Astrocyte (in vitro differentiated cells and primary cell): Measurements from ENCODE around the gene CACHD1. TPM values are rescaled to one million over a fixed set of nuclear protein-coding genes. Genes with fewer than 3 reads are reported as not detected.

Source experiments
- DNase-seq: peaks from one replicate; pipeline ENCODE4 v3.0.0-alpha.2; 2010; ENCODE audit warnings: low read depth
- FAIRE-seq: peaks from 2 replicates; lab custom pipeline; 2011; peaks lifted over from hg19 to GRCh38; lab: Jason Lieb, UNC
- H2AFZ ChIP-seq: 2 replicates; pipeline ENCODE4 v1.6.0; 2012; ENCODE audit warnings: low read depth, low read length, inconsistent platforms
- H3K27ac ChIP-seq: 2 replicates; pipeline ENCODE4 v1.5.1; 2011; ENCODE audit warnings: low read depth, low read length, inconsistent platforms
- H3K27me3 ChIP-seq: 2 replicates; pipeline ENCODE4 v1.6.0; 2011; ENCODE audit warnings: low read length, inconsistent platforms; ENCODE audit not compliant: insufficient read depth
- H3K36me3 ChIP-seq: 2 replicates; pipeline ENCODE4 v1.5.1; 2011; ENCODE audit warnings: low read length, inconsistent platforms; ENCODE audit not compliant: insufficient read depth
- H3K4me1 ChIP-seq: 2 replicates; pipeline ENCODE4 v1.5.1; 2011; ENCODE audit warnings: low read length, inconsistent platforms; ENCODE audit not compliant: insufficient read depth
- H3K4me2 ChIP-seq: 2 replicates; pipeline ENCODE4 v1.6.0; 2012; ENCODE audit warnings: low read length, inconsistent platforms
- H3K4me3 ChIP-seq: 2 replicates; pipeline ENCODE4 v1.5.1; 2011; ENCODE audit warnings: low read depth, mild to moderate bottlenecking, low read length, inconsistent platforms; ENCODE audit not compliant: insufficient read depth
- H3K79me2 ChIP-seq: 2 replicates; pipeline ENCODE4 v1.6.0; 2012; ENCODE audit warnings: mild to moderate bottlenecking, low read length, inconsistent platforms; ENCODE audit not compliant: insufficient read depth
- H3K9ac ChIP-seq: 2 replicates; pipeline ENCODE4 v1.6.0; 2012; ENCODE audit warnings: mild to moderate bottlenecking, low read length, inconsistent platforms
- H3K9me3 ChIP-seq: 2 replicates; pipeline ENCODE4 v1.5.1; 2012; ENCODE audit warnings: low read depth, mild to moderate bottlenecking, low read length, inconsistent platforms; ENCODE audit not compliant: insufficient read depth
- H4K20me1 ChIP-seq: 2 replicates; pipeline ENCODE4 v1.6.0; 2012; ENCODE audit warnings: low read length, inconsistent platforms; ENCODE audit not compliant: insufficient read depth
- H3K27ac Mint-ChIP-seq: one replicate; pipeline ENCODE4 v1.8.0; 2021; ENCODE audit warnings: mild to moderate bottlenecking, mixed read lengths; ENCODE audit not compliant: unreplicated experiment
- H3K27me3 Mint-ChIP-seq: one replicate; pipeline ENCODE4 v1.8.0; 2021; ENCODE audit warnings: low read depth, mixed read lengths; ENCODE audit not compliant: unreplicated experiment
- H3K36me3 Mint-ChIP-seq: one replicate; pipeline ENCODE4 v1.8.0; 2021; ENCODE audit warnings: low read depth, mixed read lengths; ENCODE audit not compliant: unreplicated experiment
- H3K4me1 Mint-ChIP-seq: one replicate; pipeline ENCODE4 v1.8.0; 2021; ENCODE audit warnings: low read depth, mixed read lengths; ENCODE audit not compliant: unreplicated experiment
- H3K4me3 Mint-ChIP-seq: one replicate; pipeline ENCODE4 v1.8.0; 2021; ENCODE audit warnings: mild to moderate bottlenecking, moderate library complexity, mixed read lengths; ENCODE audit not compliant: unreplicated experiment
- H3K9me3 Mint-ChIP-seq: one replicate; pipeline ENCODE4 v1.8.0; 2021; ENCODE audit warnings: mild to moderate bottlenecking, mixed read lengths; ENCODE audit not compliant: unreplicated experiment
- CTCF ChIP-seq: IDR thresholded peaks from 2 replicates; pipeline ENCODE4 v1.5.1; 2011; ENCODE audit warnings: low read depth, mild to moderate bottlenecking, inconsistent platforms, low read length, moderate library complexity; ENCODE audit not compliant: insufficient read depth
- EZH2 ChIP-seq: IDR thresholded peaks from 2 replicates; pipeline ENCODE4 v1.6.1; 2012; ENCODE audit warnings: mild to moderate bottlenecking, low read length, inconsistent platforms; ENCODE audit not compliant: insufficient read depth
- total RNA-seq: library from RNA; stranded (reverse); gene quantifications from 2 replicates; pipeline ENCODE4 v1.2.1, GENCODE V29; 2021

CACHD1 gene
- total RNA-seq, 1 donor from 2014 or later: 21.2 TPM

DNA sequence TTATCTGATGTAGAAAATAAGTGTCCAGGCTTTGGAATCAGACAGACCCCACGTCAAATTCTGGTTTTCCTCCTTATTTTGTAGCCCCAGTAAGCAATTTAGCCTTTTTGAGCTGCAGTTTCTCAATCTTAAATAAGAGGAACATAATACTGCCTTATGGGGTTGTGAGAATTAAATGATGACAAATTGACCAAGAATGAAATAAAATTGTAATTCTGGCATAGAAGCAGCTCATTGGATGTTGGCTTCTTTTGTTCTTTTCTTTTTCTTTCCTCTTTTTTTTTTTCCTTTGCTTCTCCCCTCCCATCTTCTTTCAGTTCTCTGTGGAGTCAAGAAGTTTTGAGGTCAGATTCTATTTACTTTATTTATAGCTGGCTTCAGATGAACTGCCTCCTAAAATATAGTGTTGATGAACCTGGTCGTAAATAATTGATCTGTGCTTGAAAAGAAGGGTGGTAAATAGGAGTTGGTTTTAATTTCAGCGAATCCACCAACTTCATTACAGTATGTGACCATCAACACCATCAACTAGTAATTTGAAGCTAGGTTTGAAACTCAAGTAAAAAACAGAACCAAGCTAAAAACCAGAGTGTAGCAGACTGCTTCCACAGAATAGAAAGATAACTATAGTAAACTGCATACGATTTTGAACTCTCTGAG, 81.1 kb downstream of the CACHD1 start:
- no peak overlapping the region for H2AFZ ChIP-seq
- Mint-ChIP-seq H3K27ac (no peak overlapping the region), H3K27me3 (no peaks in the 10 kb centered on the region), H3K9me3 (no peaks in the 10 kb centered on the region), H3K4me3 (no peak overlapping the region), H3K4me1 (peaks cover 6% of the 10 kb centered on the region), H3K36me3 (peaks cover 2% of the 10 kb centered on the region)
- H4K20me1 ChIP-seq: peaks cover 4% of the 10 kb centered on the region
- no peaks in the 10 kb centered on the region for H3K36me3 ChIP-seq
- H3K79me2 ChIP-seq: no peaks in the 10 kb centered on the region
- no peak overlapping the region for H3K4me2 ChIP-seq
- no peak for DNase-seq
- no peak overlapping the region for H3K27ac ChIP-seq
- H3K4me3 ChIP-seq: no peak overlapping the region
- TF ChIP-seq EZH2 (no peak), CTCF (no peak)
- H3K9me3 ChIP-seq: no peaks in the 10 kb centered on the region
- no peak for FAIRE-seq
- H3K4me1 ChIP-seq: no peaks in the 10 kb centered on the region
- no peaks in the 10 kb centered on the region for H3K27me3 ChIP-seq
- no peak overlapping the region for H3K9ac ChIP-seq

GRCh38 chr1:64553285-64553684, 83.4 kb downstream of the CACHD1 start:
- H3K4me3 ChIP-seq: no peak overlapping the region
- no peaks in the 10 kb centered on the region for H3K36me3 ChIP-seq
- FAIRE-seq (no peak), DNase-seq (no peak)
- Mint-ChIP-seq H3K36me3 (peaks cover 9% of the 10 kb centered on the region), H3K4me1 (peaks cover 4% of the 10 kb centered on the region), H3K9me3 (peaks cover 4% of the 10 kb centered on the region), H3K27ac (no peak overlapping the region), H3K4me3 (no peak overlapping the region), H3K27me3 (no peaks in the 10 kb centered on the region)
- H3K4me1 ChIP-seq: no peaks in the 10 kb centered on the region
- H2AFZ ChIP-seq: no peak overlapping the region
- H3K79me2 ChIP-seq: no peaks in the 10 kb centered on the region
- no peak overlapping the region for H3K4me2 ChIP-seq
- H3K27me3 ChIP-seq: no peaks in the 10 kb centered on the region
- TF ChIP-seq EZH2 (no peak), CTCF (no peak)
- peaks cover 4% of the 10 kb centered on the region for H4K20me1 ChIP-seq
- H3K27ac ChIP-seq: no peak overlapping the region
- no peaks in the 10 kb centered on the region for H3K9me3 ChIP-seq
- H3K9ac ChIP-seq: no peak overlapping the region

- no peaks in the 10 kb centered on the region for H3K9me3 ChIP-seq
- H3K4me2 ChIP-seq: no peak overlapping the region
- H4K20me1 ChIP-seq: no peaks in the 10 kb centered on the region
- H3K27ac Mint-ChIP-seq: no peak overlapping the region
- no peak overlapping the region for H3K4me3 Mint-ChIP-seq
- DNase-seq: no peak
- no peaks in the 10 kb centered on the region for H3K4me1 Mint-ChIP-seq
- no peak overlapping the region for H3K9ac ChIP-seq
- TF ChIP-seq EZH2 (no peak), CTCF (no peak)
- no peaks in the 10 kb centered on the region for H3K27me3 Mint-ChIP-seq
- H2AFZ ChIP-seq: no peak overlapping the region
- H3K79me2 ChIP-seq: no peaks in the 10 kb centered on the region
- H3K4me1 ChIP-seq: no peaks in the 10 kb centered on the region
- H3K4me3 ChIP-seq: no peak overlapping the region
- no peak for FAIRE-seq
- H3K27me3 ChIP-seq: no peaks in the 10 kb centered on the region
- H3K27ac ChIP-seq: no peak overlapping the region
- peaks cover 23% of the 10 kb centered on the region for H3K36me3 Mint-ChIP-seq
- H3K36me3 ChIP-seq: peaks cover 2% of the 10 kb centered on the region
- peaks cover 5% of the 10 kb centered on the region for H3K9me3 Mint-ChIP-seq
Measured at GRCh38 chr1:64555947-64556346, 86.0 kb downstream of the CACHD1 start.
